Measurements from ENCODE around the gene GOLGA5. TPM values are rescaled to one million over a fixed set of nuclear protein-coding genes. Genes with fewer than 3 reads are reported as not detected.
"Not testable (repeated sequence)": the region's sequence is repeated elsewhere in the genome, so short reads cannot be mapped to it uniquely, and the experiment has no call there.

The GOLGA5 gene
- total RNA-seq, 1 donor from 2014 or later = 27.6 TPM

DNA sequence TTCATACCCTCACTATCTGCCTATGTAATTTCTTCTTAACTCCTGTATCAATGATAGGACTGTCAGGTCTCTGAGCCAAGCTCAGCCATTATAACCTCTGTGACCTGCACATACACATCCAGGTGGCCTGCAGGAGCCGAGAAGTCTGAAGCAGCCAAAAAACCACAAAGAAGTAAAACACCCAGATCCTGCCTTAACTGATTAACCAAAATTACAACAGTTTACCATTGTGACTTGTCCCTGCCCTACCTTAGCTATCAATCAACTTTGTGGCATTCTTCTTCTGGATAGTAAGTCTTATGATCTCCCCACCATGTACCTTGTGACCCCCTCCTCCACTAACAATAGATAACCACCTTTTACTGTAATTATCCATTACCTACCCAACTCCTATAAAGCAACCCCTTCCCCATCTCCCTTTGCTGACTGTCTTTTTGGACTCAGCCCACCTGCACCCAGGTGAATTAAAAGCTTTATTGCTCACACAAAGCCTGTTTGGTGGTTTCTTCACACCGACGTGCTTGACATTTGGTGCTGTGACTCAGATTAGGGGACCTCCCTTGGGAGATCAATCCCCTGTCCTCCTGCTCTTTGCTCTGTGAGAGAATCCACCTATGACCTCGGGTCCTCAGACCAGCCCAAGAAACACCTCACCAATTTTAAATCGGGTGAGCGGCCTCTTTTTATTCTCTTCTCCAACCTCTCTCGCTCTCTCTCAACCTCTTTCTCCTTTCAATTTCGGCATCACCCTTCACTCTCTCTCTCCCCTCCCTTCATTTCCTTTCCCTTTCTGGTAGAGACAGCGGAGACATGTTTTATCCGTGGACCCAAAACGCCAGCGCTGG lies 34.2 kb upstream of the GOLGA5 start:
- peaks cover 5% of the 10 kb centered on the region for H3K27me3 Mint-ChIP-seq
- no peak overlapping the region for H3K27ac Mint-ChIP-seq
- H3K9me3 Mint-ChIP-seq = no peaks in the 10 kb centered on the region
- TF ChIP-seq, protein P1, sequence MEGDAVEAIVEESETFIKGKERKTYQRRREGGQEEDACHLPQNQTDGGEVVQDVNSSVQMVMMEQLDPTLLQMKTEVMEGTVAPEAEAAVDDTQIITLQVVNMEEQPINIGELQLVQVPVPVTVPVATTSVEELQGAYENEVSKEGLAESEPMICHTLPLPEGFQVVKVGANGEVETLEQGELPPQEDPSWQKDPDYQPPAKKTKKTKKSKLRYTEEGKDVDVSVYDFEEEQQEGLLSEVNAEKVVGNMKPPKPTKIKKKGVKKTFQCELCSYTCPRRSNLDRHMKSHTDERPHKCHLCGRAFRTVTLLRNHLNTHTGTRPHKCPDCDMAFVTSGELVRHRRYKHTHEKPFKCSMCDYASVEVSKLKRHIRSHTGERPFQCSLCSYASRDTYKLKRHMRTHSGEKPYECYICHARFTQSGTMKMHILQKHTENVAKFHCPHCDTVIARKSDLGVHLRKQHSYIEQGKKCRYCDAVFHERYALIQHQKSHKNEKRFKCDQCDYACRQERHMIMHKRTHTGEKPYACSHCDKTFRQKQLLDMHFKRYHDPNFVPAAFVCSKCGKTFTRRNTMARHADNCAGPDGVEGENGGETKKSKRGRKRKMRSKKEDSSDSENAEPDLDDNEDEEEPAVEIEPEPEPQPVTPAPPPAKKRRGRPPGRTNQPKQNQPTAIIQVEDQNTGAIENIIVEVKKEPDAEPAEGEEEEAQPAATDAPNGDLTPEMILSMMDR (conservative IDR thresholded peaks at IDR 0.05) = no peak
- no peak overlapping the region for H3K4me3 Mint-ChIP-seq
- no peaks in the 10 kb centered on the region for H3K4me1 Mint-ChIP-seq (ENCODE audit: unreplicated experiment)
- no peak for DNase-seq (ENCODE audit: extremely low spot score, unreplicated experiment)
- H3K36me3 Mint-ChIP-seq = no peaks in the 10 kb centered on the region

DNA sequence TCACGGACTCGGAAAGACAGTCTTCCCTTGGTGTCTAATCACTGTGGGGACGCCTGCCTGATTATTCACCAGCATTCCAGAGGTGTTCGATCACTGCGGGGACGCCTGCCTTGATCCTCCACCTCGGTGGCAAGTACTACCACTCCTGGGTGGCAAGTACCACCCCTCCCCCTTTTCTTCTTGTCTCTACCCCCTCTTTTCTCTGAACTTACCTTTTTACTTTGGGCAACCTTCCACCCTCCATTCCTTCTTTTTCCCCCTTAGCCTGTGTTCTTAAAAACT lies 33.6 kb upstream of the GOLGA5 start:
- H3K4me3 Mint-ChIP-seq = no peak overlapping the region
- H3K27me3 Mint-ChIP-seq = peaks cover 5% of the 10 kb centered on the region
- TF ChIP-seq, protein P1 (conservative IDR thresholded peaks at IDR 0.05) = no peak
- no peaks in the 10 kb centered on the region for H3K4me1 Mint-ChIP-seq (ENCODE audit: unreplicated experiment)
- H3K9me3 Mint-ChIP-seq = no peaks in the 10 kb centered on the region
- no peak for DNase-seq (ENCODE audit: extremely low spot score, unreplicated experiment)
- no peak overlapping the region for H3K27ac Mint-ChIP-seq
- H3K36me3 Mint-ChIP-seq = no peaks in the 10 kb centered on the region

DNA sequence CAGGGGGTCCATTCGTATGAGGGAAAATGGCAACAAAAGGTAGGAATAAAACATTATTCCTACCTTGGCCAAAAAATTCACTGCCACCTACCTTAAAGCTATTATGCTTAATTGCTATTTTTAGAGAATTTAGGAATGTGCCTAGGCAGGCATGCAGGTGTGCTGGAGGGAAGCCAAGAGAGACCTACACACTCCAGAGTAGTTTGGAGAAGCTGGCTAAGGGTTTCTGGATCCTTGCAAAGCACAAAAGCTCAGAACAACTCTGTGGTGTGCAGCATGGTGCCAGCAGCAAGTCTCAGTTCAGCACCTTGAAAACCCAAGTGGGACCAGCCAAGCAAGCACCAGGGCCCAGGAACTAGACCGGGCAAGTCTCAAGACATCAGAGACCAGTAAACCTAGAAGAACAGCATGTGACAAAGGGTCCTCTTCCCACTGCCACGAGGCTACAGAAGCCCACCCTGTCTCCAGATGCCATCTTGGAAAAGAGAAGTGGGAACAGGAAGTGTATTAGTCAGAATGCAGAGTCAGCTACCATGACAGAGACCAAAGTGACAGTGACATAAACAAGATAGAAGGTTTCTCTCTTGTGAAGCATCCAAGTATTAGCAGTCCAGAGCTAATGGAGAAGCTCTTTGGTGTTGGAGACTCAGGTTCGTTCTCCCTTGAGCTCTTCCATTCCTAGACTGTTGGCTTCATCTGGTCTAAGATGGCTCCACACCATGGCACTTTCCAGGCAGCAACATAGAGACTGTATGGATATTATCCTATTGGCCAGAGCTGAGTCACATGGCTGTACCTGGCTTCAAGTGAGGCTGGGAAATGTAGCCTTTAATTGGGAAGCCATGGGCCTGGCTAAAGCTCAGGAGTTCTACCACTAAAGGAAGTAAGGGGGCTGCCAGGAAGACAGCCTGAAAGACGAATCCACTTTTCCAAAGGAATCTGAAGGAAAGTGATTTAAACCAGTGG lies 30.2 kb upstream of the GOLGA5 start:
- not testable (repeated sequence) for H3K4me3 Mint-ChIP-seq; H3K36me3 Mint-ChIP-seq; H3K27ac Mint-ChIP-seq; H3K27me3 Mint-ChIP-seq; H3K9me3 Mint-ChIP-seq; DNase-seq (ENCODE audit: extremely low spot score, unreplicated experiment); H3K4me1 Mint-ChIP-seq (ENCODE audit: unreplicated experiment)

DNA sequence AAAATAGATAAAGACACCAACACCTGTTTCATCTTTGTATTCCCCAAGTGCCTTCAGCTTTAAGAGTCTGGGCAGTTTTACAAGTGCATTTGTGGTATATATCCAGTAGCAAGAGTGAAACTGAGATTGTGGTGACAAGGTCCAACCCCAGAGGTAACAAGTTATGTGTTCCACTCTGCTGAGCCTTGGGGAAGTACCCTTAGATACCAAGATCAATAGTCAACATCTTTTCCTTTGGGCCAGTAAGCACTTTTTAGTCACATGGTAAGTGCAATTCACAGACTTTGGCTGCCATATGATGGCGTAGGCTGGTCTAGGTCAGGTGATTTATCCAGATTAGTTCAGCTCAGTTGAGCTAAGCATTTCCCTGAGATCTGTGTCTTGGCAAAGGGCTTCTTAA lies 25.9 kb upstream of the GOLGA5 start:
- not testable (repeated sequence) for H3K27ac Mint-ChIP-seq; DNase-seq (ENCODE audit: extremely low spot score, unreplicated experiment); H3K9me3 Mint-ChIP-seq; H3K4me1 Mint-ChIP-seq (ENCODE audit: unreplicated experiment); H3K27me3 Mint-ChIP-seq; H3K4me3 Mint-ChIP-seq; H3K36me3 Mint-ChIP-seq

DNA sequence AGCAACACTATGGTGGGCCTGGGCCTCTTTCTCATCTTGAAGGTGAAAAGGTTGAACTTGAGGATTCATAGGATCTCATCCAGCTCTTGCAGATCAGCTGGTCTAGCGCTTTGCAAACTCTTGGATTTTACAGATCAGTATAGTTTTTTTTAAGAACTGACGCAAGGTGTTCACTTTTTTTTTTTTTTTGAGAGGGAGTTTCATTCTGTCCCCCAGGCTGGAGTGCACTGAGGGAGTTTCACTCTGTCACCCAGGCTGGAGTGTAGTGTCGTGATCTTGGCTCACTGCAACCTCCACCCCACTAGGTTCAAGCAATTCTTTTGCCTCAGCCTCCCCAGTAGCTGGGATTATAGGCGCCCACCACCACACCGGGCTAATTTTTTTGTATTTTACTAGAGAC lies 25.3 kb upstream of the GOLGA5 start:
- TF ChIP-seq, protein P1 (conservative IDR thresholded peaks at IDR 0.05) = no peak
- Mint-ChIP-seq H3K27ac (no peak overlapping the region), H3K27me3 (no peaks in the 10 kb centered on the region)

DNA sequence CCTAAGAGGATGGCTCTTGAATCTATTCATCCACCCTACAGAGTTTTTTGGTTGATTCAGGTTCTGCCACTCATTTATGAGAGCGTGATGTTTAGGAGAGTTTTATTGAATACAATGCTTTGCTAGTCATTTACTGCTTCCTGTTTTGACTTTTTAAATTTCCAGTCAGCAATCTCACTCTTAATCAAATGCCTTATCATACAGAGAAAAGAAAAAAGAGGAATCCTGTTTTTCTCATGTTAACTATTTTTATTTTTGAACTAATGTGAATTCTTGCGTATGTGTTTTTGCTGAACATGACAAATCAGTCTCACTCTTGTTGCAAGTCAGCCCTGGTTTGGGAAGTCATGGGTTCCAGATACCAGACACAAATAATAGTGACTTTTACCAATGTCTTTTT lies 23.6 kb upstream of the GOLGA5 start:
- H3K27me3 Mint-ChIP-seq = no peaks in the 10 kb centered on the region
- TF ChIP-seq, protein P1 (conservative IDR thresholded peaks at IDR 0.05) = no peak
- no peaks in the 10 kb centered on the region for H3K36me3 Mint-ChIP-seq
- H3K4me1 Mint-ChIP-seq (ENCODE audit: unreplicated experiment) = no peaks in the 10 kb centered on the region
- H3K27ac Mint-ChIP-seq = no peak overlapping the region
- DNase-seq (ENCODE audit: extremely low spot score, unreplicated experiment) = no peak
- H3K4me3 Mint-ChIP-seq = no peak overlapping the region
- H3K9me3 Mint-ChIP-seq = no peaks in the 10 kb centered on the region

More for the DNA sequence above, 25.3 kb upstream of the GOLGA5 start:
- DNase-seq (ENCODE audit: extremely low spot score, unreplicated experiment) = no peak
- no peaks in the 10 kb centered on the region for H3K9me3 Mint-ChIP-seq
- no peak overlapping the region for H3K4me3 Mint-ChIP-seq
- H3K36me3 Mint-ChIP-seq = no peaks in the 10 kb centered on the region
- no peaks in the 10 kb centered on the region for H3K4me1 Mint-ChIP-seq (ENCODE audit: unreplicated experiment)
